ENCODE measurements around the gene PARD3.

PARD3 gene

GRCh38 chr10:34183016-34183796 lies 631.9 kb downstream of the PARD3 start:
- in situ Hi-C loops (cut with MboI; ENCODE audit: low sequenced_read_pairs): no loop called here

GRCh38 chr10:34181553-34182300 lies 633.4 kb downstream of the PARD3 start:
- in situ Hi-C loops (cut with MboI; ENCODE audit: low sequenced_read_pairs): no loop called here

GRCh38 chr10:34180749-34181148 lies 634.3 kb downstream of the PARD3 start:
- in situ Hi-C loops (cut with MboI; ENCODE audit: low sequenced_read_pairs): no loop called here

- in situ Hi-C loops (cut with MboI; ENCODE audit: low sequenced_read_pairs): no loop called here
Measured at GRCh38 chr10:34179280-34179679, 635.8 kb downstream of the PARD3 start.

GRCh38 chr10:34178756-34179155 lies 636.3 kb downstream of the PARD3 start:
- in situ Hi-C loops (cut with MboI; ENCODE audit: low sequenced_read_pairs): no loop called here

- in situ Hi-C loops (cut with MboI; ENCODE audit: low sequenced_read_pairs): no loop called here
Measured at GRCh38 chr10:34178196-34178595, 636.9 kb downstream of the PARD3 start.

- in situ Hi-C loops (cut with MboI; ENCODE audit: low sequenced_read_pairs): no loop called here
Measured at GRCh38 chr10:34177445-34177844, 637.7 kb downstream of the PARD3 start.

- in situ Hi-C loops (cut with MboI; ENCODE audit: low sequenced_read_pairs): no loop called here
Measured at GRCh38 chr10:34176351-34176750, 638.7 kb downstream of the PARD3 start.

- in situ Hi-C loops (cut with MboI; ENCODE audit: low sequenced_read_pairs): no loop called here
Measured at GRCh38 chr10:34175121-34175520, 640.0 kb downstream of the PARD3 start.

- in situ Hi-C loops (cut with MboI; ENCODE audit: low sequenced_read_pairs): no loop called here
Measured at GRCh38 chr10:34172936-34173533, 642.1 kb downstream of the PARD3 start.

- in situ Hi-C loops (cut with MboI; ENCODE audit: low sequenced_read_pairs): no loop called here
Measured at GRCh38 chr10:34171957-34172527, 643.1 kb downstream of the PARD3 start.

- in situ Hi-C loops (cut with MboI; ENCODE audit: low sequenced_read_pairs): no loop called here
Measured at GRCh38 chr10:34169677-34170076, 645.4 kb downstream of the PARD3 start.

GRCh38 chr10:34169131-34169530 lies 646.0 kb downstream of the PARD3 start:
- in situ Hi-C loops (cut with MboI; ENCODE audit: low sequenced_read_pairs): no loop called here

GRCh38 chr10:34168439-34168838 lies 646.7 kb downstream of the PARD3 start:
- in situ Hi-C loops (cut with MboI; ENCODE audit: low sequenced_read_pairs): no loop called here

- in situ Hi-C loops (cut with MboI; ENCODE audit: low sequenced_read_pairs): no loop called here
Measured at GRCh38 chr10:34166823-34167222, 648.3 kb downstream of the PARD3 start.

GRCh38 chr10:34166354-34166753 lies 648.7 kb downstream of the PARD3 start:
- in situ Hi-C loops (cut with MboI; ENCODE audit: low sequenced_read_pairs): no loop called here

GRCh38 chr10:34164029-34164428 lies 651.1 kb downstream of the PARD3 start:
- in situ Hi-C loops (cut with MboI; ENCODE audit: low sequenced_read_pairs): no loop called here

- in situ Hi-C loops (cut with MboI; ENCODE audit: low sequenced_read_pairs): no loop called here
Measured at GRCh38 chr10:34163075-34163905, 651.8 kb downstream of the PARD3 start.

GRCh38 chr10:34161777-34162370 lies 653.2 kb downstream of the PARD3 start:
- in situ Hi-C loops (cut with MboI; ENCODE audit: low sequenced_read_pairs): no loop called here

- in situ Hi-C loops (cut with MboI; ENCODE audit: low sequenced_read_pairs): no loop called here
Measured at GRCh38 chr10:34160595-34160994, 654.5 kb downstream of the PARD3 start.
